HT1080 (cell line): ENCODE measurements around the gene CDK4. TPM values are rescaled to one million over a fixed set of nuclear protein-coding genes. Genes with fewer than 3 reads are reported as not detected.
"Not testable (repeated sequence)": the region's sequence is repeated elsewhere in the genome, so short reads cannot be mapped to it uniquely, and the experiment has no call there.

Experiments
- DNase-seq: peaks from one replicate; pipeline ENCODE4 v3.0.0-alpha.2; 2015; ENCODE audit warnings: low read depth
- polyA plus RNA-seq, 2 experiments: library from polyadenylated mRNA; depleted of rRNA; stranded (reverse); fragments of >200 nt; gene quantifications; 2 replicates each; pipeline ENCODE4 v1.2.3, GENCODE V29; 2015
- total RNA-seq: library from RNA; depleted of rRNA; stranded (reverse); fragments of >200 nt; shearing (Covaris generic); gene quantifications from 2 replicates; pipeline ENCODE4 v1.2.3, GENCODE V29; 2014; rRNA removed

The CDK4 gene
- total RNA-seq, result 442 and 461 TPM in 2 replicates
- 384 and 416 TPM in 2 replicates for polyA plus RNA-seq (2015; cell fraction: cytosol; rRNA removed)
- 191 and 212 TPM in 2 replicates for polyA plus RNA-seq (2015; cell fraction: nucleus; rRNA removed)

- DNase-seq, result peak; percentile 100
These were observed at the start of gene CDK4 for GRCh38 chr12:57751788-57752667. Gene CDK4 (minus strand): TSS chr12:57752310. CDS start chr12:57751717, 593 bp downstream.

- DNase-seq, result no peak
These were observed 48.9 kb upstream of the CDK4 start for GRCh38 chr12:57800965-57801364.

DNA sequence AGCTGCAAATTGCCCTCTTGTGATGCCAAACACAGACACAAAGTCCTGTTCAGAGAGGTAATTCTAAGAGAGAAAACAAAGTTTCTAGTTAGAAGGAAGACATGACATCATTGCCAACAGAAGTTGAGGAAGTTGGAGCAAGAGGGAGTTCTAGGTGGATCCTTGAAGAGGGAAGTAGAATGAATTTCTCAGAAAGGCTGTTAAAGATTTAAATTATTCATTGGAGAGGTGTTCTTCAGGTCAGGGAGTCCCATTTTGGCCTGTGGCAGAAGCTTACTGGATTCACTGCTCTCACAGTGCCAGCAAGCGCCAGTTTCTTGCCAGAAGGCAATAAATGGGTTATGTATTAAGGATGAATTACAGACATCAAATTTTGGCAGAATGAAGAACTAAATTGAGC, 45.8 kb upstream of the CDK4 start:
- DNase-seq, result no peak

DNA sequence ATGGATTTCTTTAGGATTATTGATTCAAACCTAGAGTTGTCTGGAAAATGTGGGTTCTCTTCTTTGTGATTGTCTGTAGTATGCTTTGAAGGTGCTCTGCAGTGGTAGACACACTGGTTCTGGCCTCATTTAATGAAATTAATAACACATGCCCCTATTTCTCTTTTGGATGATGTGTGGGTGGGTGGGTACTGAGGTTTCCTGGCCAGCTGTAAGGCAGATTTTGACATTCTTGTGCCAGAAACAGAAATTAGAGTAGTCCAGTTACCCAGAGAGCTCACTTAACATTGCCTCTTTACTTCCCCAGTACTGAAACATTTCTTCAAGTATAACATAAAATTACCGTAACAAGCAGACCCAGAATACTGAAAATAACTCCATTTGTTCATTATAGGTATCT, 44.9 kb upstream of the CDK4 start:
- DNase-seq, result no peak

GRCh38 chr12:57795354-57795753, 43.2 kb upstream of the CDK4 start:
- no peak for DNase-seq

DNA sequence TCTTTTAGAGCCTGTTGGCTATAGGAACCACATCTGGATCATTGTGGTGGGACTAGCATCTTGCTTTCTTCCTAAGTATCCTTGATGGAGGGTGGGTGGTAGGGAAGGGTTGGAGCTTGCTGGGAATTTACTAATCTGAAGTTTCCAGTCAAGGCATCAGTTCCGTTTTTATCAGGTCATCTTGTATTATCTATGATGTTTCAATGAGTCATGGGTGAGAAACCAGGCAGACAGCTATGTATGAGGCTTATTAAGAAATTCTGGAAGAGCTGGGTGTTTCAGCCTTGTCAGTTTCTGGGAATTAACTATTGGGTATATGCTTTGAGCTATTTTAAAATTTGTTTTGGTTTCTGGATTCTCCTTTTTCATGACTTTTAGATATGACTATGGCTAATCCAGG, 41.8 kb upstream of the CDK4 start:
- peak; percentile 64 for DNase-seq

- DNase-seq, result no peak
These were observed 31.8 kb upstream of the CDK4 start for GRCh38 chr12:57783861-57784260.

DNA sequence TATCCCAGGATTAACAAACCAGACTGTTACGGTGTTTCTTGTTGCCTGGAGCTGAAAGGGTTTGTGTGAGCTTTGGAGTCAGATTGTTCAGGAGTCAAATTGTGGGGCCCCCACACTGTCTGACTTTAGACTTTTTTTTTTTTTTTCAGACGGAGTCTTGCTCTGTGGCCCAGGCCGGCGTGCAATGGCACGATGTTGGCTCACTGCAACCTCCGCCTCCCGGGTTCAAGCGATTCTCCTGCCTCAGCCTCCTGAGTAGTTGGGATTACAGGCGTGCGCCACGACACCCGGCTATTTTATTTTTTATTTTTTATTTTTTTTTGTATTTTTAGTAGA, 31.3 kb upstream of the CDK4 start:
- DNase-seq, result no peak

DNA sequence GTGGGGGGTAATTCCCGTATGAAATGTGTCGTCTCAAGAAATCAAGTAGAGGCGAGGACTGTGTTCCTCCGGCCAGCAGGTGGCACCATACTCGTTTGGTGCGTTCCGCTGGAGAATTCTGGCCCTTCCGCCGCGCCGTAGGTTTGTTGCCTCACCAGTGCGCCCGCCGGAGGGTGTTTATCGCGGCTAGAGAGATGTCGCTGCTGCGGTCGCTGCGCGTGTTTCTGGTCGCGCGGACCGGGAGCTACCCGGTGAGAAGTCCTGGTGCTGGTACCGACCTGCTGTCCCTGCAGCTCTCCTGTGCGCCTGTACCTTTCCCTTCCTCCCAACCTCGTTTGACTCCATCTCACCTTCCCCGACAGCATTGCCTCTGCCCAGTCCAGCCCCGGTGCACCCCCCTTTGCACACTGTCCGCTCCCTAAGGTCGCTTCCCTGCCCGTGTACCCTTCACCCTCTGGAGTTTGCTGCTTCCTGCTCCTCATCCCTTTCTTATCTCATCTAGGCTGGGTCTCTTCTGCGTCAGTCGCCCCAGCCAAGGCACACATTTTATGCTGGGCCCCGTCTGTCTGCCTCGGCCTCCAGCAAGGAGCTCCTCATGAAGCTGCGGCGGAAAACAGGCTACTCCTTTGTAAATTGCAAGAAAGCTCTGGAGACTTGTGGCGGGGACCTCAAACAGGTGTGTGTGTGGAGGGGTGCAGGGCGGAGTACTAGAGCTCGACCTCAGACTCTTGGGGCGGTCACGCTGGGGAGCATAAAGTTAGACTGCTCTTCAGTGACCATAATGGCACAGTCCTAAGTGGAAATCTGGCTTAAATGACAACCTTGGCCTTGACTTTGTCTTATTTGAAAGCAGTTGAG, 30.7 kb upstream of the CDK4 start, which contains the start of gene TSFM:
TSFM (plus strand) TSS at position 180 of the 858 bp plus-strand sequence; CDS start at position 195, 15 bp downstream.
- DNase-seq, result peak; percentile 84

DNA sequence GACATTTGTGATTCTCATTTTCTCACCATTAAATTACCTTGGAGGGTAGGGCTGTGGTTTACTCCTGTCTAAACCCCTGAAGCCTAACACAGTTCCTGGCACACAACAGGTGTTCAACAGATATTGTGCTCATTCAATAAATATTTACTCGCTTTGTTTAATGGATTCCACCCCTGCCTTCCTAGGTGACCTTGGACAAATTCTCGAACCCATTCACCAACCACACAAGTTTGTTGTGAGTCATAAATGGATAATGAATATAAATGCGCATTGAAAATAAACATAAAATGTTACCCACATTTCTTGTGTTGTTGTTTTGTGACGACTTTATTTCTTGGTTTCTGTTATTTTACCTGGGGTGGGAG, 30.1 kb upstream of the CDK4 start:
- DNase-seq, result no peak

GRCh38 chr12:57781801-57782200, 29.7 kb upstream of the CDK4 start:
- no peak for DNase-seq

DNA sequence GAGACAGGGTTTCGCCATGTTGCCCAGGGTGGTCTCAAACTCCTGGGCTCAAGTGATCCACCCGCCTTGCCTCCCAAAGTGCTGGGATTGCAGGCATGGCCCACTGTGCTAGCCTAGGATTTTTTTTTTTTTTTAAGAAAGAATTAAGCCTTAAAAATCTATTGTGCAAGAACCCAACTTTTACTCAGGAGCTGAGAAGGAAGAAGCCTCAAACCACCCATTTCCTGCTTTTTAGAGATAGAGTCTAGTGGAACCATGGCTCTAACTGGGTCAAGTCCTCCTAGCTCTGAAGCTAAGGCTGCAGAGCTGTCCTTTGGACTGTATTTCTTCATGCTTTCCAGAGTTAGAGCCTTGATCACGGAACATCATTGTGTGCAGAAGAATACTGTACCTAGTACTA, 29.1 kb upstream of the CDK4 start:
- DNase-seq, result no peak

DNA sequence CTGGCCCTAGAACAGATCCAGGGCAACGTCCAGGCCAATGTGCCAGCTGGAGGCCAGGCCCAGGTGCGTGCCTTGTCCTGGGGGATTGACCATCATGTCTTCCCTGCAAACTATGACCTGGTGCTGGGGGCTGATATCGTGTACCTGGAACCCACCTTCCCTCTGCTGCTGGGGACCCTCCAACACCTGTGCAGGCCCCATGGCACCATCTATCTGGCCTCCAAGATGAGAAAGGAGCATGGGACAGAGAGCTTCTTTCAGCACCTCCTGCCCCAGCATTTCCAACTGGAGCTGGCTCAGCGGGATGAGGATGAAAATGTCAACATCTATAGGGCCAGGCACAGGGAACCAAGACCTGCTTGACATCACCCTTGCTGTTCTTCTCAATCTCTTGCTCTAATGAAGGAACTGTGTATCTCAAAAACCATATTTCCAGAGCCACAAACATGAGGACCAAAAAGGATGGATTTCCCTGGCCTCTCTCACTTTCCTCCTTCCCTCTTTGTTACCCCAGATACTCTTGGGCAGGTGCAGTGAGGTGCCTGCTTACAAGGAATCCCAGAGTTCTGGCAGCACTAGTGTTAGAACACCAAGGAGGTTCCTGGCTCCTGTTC, 28.3 kb upstream of the CDK4 start:
- no peak for DNase-seq

DNA sequence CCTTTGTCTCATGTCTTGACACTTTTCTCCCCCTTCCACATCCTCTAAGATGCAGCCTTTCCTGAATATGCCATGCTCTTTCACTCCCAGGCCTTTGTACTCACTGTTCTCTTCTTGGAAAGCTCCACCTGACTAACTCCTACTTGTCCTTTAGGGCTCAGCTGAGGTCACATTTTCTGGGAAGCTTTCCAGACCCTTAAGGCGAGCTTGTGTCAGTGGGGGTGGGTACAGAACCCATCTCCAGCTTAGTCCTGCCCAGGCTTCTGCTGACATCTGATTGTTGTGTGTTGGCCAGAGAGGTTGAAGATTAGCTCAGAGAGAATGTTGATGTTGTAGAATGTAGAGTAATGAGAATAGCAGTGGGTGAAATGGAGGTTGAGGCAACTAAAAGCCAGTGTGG, 27.6 kb upstream of the CDK4 start:
- DNase-seq, result no peak

DNA sequence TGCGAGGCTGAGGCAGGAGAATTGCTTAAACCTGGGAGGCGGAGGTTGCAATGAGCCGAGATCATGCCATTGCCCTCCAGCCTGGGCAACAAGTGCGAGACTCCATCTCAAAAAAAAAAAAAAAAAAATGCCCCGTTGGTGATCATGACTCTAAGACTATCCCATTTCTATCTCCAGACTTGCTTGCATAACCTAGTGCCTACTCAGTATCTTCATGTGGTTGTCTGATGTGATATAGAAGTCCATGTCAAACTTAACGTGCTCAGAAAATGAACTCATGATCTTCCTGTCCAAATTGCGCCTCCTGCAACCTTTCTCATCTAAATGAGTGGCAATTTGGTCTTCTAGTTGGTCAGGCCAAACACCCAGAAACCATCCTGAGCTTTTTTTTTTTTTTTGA, 25.8 kb upstream of the CDK4 start:
- DNase-seq, result no peak

- no peak for DNase-seq
These were observed 25.3 kb upstream of the CDK4 start for GRCh38 chr12:57777367-57777766.

- no peak for DNase-seq
These were observed 24.1 kb upstream of the CDK4 start for GRCh38 chr12:57776247-57776587.

DNA sequence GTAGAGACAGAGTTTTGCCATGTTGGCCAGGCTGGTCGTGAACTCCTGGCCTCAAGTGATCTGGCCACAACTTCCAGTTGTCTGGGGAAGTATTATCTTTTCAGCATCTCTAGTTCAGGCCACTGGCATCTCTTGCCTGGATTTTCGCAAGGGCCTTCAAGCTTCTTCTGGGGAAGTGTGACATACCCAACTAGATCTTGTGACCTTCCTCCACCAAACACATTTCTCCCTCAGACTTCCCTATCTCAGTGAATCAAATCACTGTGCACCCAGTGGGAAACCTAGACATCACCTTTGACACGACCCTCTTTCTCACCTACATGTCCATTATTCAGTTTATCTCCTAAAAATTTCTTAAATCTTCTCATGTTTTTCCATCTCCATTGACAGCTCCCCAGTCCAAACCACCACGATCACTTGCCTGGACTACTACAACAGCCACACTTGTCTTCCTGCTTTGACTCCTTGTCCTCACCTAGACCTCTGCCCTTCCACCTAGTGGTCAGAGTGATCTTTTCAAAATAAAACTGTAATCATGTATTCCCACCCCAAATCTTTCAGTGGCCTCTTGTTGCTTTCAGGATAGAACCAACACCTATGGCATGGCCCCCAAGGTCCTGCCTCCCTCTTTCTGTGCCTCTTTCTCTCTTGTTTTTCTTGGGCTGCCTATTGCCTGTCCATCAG, 23.6 kb upstream of the CDK4 start:
- no peak for DNase-seq

DNA sequence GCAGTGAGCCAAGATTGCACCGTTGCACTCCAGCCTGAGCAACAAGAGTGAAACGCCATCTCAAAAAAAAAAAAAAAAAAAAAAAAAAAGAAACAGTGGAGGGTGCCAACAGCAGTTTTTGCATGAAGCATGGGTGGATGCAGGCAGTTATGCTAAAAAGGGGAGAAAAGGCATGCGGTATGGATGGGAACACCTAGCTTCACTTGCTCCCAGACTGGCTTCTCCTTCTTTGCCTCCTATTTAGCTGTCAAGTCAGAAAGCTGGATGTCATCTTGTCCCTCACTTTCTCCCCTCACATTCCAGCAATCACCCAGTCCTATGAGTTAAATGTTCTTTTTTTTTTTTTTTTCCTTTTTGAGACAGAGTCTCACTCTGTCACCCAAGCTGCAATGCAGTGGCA, 22.9 kb upstream of the CDK4 start:
- no peak for DNase-seq

- DNase-seq, result not testable (repeated sequence)
These were observed 22.5 kb upstream of the CDK4 start for GRCh38 chr12:57774634-57775033.
